Raji (cell line): ENCODE measurements around the gene CMTM4.

Experiments
- POLR2A ChIP-seq: IDR thresholded peaks from 2 replicates; pipeline ENCODE4 v1.6.1; 2011; ENCODE audit warnings: low read depth, low read length, control low read depth; ENCODE audit not compliant: insufficient read depth

The CMTM4 gene

DNA sequence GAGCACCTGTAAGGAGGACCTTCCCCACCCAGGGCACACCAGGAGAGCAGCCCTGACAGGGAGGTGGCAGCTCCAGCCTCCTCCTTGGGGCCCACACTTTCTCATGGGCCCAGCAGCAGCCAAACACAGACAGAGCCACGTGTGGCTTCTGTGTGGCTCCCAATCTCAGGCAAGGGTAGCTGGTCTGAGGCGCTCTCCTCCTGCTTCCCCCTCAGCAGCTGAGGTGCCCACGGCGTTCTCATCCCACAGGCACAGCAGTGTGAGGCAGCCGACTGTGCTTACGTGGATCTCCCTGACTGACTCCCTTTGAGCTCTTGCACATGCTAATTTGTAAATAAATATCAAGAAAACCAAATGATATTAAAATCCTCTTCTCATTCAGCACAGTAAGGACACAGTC is 61.1 kb downstream of the CMTM4 start:
- no peak for TF ChIP-seq POLR2A

DNA sequence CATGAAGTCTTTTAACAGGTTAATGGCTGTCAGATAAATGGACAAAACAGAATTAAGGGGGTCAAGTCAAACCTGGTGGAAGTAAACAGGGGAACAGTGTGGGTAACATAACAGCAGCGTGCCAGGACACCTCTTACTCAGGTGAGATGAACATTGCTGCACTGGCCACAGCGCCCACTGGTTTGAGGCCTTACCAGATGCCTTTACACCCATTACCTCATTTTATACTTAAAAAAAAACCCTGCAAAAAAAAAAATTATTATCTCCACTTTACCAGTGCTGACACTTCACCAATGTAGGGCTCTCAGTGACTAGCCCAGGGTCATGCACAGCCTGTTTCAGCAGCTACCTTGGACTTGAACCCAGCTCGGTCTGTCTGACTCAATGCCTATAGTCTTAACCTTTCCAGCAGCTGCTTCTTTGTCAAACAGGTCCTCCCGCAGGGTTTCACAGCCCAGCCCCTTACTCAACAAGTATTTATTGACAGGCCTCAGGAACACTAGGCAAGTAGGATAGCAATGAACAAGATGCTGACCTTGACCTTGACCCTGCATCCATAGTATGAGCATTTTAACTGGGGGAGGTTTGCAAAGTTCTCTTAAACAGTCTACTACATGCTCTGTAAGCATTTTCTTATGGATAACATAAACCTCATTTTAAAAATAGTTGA is 61.9 kb downstream of the CMTM4 start:
- TF ChIP-seq POLR2A: no peak

DNA sequence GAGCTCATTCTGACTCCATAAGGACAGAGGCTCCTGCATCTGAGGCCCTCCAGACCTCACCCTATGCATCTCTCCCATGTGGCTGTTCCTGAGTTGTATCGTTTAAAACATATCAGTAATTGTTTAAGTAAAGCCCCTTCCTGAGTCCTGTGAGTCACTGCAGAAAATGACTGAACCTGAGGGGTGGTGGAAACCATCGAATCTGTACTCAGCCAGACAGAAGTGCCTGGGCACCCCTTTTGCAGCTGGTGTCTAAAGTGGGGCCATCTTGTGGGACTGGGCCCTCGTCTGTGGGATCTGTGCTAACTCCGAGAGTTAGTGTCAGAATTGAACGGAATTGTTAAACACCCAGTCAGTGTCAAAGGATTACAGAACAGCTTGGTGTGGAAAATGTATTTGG is 66.7 kb downstream of the CMTM4 start:
- no peak for TF ChIP-seq POLR2A

DNA sequence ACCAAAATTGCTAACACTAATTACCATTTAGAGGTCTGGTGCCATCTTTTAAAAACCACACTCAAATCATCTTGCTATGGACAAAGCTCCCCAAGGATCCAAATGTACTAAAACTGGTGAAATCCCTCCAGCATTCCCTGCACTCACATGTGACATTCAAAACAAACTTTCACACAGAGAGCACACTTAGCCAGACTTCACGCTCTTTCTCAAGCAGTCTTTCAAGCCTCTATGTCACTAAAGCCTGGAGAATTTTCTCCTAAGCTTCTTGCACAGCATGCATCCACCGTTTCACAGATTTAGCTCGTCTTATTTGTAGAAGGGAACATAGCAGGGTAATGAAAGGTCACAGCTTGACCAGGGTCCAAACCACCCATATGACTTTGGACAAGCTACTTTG is 72.8 kb downstream of the CMTM4 start:
- no peak for TF ChIP-seq POLR2A

DNA sequence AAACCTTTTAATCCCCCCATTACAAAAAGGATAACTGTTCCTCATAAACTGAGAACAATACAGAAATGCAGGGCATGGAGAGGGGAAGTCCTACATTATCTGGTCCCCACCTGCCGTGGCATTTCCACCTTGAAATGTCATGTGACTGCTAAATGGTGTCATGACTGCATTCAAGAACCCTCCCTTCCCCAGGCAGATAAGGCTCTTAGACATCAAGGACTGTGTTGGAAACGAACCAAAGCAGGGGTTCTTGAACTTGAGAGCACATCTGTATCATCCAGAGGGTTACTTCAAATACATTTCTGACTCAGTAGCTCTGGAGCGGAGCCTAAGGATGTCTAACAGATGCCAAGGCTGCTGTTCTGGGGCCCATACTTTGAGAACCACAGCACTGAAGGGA is 73.7 kb downstream of the CMTM4 start:
- TF ChIP-seq POLR2A: no peak

DNA sequence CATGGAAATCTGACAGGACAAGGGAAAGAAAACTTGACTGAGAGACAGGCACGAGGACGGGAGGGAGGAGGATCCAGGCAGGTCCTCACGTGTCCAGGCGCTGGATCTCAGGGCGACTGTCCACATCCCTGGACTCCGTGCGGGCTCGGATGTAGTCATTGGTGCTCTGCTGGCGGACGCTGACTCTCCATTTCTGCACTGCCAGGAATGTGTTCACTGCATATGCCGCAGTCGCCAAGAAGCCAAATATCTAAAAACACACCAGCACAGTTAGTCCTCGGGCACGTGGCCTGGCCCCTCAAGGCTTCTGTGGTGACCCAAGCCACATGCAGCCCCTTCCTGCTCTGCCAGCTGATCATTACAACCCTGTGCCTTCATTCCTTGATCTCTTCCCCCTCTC is 74.6 kb downstream of the CMTM4 start:
- no peak for TF ChIP-seq POLR2A

DNA sequence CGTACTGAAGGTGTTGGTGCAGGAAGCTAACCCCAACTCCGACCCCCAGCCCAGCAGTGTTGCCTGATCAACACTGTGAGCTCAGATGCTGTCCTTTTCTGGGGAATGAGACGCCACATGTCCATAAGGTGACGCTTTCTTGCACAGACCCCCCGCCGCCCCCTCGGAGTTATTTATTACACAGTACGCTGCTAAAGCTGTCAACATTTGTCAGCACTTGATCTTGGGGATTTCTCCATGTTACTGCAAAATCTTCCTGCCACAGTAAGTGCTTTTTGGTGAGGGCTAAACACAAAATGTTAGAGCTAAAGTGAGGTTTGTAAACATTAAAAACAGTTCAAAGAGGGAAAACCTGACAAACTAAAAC is 76.1 kb downstream of the CMTM4 start:
- no peak for TF ChIP-seq POLR2A

DNA sequence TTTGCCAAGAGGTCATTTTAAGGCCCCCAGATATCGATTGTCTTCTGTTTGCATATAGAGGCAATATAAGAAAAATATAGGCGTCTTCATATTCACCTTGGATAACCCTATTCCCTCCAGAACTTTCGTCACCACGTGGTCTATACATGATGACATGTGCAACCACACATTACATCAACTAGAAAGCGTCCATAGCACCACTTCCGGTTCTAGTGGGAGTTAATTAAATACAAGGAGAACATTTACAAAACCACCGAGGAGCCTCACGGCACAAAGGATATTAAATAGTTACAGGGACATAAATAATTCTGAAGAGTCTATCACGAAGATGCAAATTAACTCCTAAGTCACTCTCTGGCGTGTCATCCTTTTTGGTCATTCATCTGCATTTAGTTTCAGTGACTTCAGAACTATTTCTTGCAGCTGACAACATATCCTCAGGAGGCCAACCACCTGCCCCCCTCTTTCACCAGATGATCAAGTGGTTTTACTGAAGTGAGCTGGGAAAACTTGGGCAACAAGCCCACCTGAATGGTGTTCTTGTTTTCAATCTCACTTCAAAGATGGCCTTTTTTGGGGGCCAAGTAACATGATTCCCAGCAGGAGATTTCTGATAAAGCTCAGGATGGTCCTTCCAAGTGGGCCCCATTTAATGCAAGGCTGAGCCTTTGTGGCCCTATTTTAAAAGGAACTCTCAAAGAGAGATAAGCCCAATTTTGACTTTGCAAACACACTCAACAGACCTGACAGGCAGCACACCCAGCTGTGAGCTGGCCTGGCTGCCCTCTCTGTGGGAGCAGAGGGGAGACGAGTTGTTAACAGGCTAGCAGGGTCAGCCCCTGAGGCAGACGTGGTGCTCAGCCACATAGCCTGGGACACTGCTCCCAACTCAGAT is 76.8 kb downstream of the CMTM4 start:
- TF ChIP-seq POLR2A: no peak

DNA sequence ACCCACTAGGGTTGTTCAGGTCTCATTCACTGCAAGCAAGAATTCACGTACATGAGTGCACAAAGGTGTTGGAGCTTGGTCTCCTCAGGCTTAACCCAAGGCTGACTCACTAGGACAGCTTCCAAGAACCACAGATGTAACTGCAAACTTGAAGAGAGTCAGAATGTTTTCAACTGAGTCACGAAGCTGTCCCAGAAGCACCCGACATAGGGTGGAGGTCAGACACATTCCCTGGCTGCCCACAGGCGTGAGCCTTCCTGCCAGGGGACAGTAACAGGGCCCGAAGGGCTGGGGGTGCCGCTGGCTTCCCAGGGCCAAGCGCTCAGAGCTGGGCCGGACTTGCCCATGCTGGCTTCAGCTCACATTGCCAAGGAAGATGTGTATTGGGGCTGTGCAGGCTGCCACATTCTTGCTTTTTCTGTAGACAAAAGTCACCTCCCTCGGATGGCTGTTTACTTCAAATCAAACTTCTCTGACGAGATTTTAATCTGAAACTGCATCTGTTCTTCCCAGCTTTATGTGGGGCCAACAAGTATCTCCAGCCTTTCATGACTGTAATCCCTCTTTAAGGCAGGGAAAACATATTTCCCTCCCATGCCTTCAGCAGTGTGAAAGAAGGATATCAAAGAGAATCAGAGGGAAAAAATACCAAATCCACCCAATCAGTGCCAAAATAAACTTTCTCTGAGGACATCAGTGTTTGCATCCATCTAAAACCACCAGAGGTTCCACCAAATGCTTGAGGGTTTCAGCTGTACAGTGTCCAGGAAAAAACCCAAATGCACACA is 77.8 kb downstream of the CMTM4 start:
- TF ChIP-seq POLR2A: no peak

DNA sequence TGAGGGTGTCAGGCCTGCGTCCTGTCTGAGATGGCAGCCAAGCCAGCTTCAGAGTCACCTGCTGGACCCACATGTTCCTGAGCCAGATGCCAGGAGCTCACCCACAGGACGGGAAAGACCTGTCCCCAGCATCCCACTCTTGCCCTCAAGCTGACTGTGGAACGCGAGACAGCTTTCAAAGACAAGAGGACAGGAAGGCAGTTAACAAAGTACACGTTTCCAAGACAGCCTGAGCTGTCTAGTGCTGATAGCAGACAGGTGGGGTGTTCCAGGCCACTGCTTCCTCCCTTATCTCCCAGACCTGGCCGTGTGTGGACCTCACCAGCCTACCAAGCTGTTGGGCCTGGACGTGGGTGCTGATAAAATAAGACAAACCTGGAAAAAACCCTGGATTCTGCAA is 78.8 kb downstream of the CMTM4 start:
- TF ChIP-seq POLR2A: no peak

DNA sequence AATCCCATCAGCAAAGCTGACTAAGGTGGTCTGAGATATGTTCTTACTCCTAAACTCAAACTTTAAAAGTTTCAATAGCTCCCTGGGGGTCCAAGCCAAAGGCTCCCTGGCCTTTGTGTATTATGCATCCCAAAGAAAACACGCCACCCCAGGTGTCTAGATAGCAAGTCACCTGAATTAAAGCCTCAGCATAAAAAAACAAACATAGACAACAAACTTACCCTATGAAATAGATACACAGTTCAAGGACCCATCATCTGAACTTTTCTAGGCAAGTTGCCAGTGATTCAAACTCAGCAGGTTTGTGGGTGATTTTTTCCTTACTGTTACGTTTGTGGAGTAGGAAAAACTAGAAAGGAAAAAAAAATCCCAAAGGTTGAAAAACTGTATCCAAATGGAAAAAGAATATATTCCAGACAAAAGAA is 79.5 kb downstream of the CMTM4 start:
- no peak for TF ChIP-seq POLR2A

DNA sequence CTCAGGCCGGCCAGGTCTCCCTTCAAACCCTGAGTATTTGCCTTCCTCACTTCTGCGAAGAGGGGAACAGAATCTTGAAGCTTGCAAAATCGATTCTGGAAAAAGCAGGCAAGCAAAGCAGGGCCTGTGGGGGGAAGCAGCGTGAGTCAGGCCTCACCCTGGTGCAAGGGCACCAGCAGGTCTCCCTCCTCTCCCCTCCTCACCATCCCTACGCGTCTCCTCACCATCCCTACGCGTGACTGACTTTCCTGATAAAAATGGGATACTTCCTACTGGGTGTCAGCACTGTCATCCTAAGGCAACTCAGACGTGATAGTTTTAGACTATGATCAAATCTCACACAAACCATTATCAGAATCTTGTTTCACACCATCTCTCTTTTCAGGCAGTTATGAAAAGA is 80.0 kb downstream of the CMTM4 start:
- TF ChIP-seq POLR2A: no peak

DNA sequence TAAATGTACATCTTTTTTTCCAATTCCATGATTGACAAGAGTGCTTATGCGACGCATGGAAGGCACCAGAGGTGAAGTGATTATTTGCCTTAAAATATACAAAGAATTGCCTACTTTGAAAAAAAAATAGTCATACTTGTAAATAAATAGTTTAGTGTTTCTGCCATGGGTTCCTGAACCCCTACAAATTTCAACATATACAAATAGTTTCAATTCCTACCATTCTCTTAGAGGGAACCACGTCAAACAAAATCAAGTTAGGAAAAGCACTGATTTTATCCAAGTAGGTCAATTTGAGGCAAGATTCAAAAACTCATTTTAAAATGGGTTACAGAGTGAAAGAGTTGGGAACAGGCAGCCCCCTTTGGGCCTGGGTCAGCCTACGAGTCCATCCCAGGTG is 80.4 kb downstream of the CMTM4 start:
- TF ChIP-seq POLR2A: no peak

DNA sequence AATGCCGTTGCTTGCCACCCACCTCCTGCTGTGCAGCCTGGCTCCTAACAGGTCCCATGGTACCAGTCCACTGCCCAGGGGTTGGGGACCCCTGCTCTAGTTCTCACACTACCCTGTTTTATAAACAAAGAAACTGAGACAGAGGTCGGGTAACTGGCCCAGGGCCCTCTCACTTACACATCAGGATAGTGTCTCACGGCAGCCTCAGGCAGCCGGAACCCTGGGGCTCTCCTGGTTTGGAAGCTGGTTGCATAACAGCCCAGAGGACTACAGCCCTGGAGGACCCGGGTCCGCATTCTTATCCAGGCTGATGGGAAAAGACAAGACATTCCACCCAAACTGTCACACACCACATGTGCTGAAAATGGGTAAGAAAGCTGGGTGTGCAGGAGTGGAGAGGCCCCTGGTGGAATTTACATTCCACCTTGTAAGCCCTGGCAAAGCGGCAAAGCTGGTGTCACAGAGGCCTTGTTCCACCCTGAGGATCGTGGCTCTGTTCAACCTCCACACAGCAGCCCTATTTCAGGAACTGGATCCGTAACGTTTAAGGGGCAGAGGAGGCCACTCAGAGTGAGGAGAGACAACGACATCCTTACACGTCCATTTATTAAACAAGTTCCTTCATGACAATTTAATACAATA is 82.3 kb downstream of the CMTM4 start:
- TF ChIP-seq POLR2A: no peak

DNA sequence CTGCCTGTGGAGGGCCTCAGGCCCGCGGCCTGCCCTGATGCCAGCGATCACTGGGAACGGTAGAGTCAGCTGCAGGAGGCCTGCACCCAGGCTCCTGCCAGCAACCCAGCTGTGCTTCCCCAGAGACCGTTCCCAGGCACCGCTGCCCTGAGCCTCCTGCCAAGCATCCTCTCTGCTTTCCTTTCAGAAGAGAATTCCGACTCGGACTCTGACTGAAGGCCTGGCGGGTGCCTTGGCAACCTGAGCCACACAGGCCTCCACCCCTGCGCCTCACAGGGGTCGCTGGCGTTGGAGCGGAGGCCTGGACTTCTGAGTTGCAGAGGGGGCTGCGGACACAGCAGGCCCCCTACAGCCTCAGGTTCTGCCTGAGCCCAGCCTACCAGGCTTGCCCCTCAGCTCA is 84.1 kb downstream of the CMTM4 start:
- no peak for TF ChIP-seq POLR2A
